Measurements from ENCODE around the gene ARHGEF19. TPM values are rescaled to one million over a fixed set of nuclear protein-coding genes. Genes with fewer than 3 reads are reported as not detected.

Gene ARHGEF19
- total RNA-seq, 1 donor from 2014 or later: 151 TPM

DNA sequence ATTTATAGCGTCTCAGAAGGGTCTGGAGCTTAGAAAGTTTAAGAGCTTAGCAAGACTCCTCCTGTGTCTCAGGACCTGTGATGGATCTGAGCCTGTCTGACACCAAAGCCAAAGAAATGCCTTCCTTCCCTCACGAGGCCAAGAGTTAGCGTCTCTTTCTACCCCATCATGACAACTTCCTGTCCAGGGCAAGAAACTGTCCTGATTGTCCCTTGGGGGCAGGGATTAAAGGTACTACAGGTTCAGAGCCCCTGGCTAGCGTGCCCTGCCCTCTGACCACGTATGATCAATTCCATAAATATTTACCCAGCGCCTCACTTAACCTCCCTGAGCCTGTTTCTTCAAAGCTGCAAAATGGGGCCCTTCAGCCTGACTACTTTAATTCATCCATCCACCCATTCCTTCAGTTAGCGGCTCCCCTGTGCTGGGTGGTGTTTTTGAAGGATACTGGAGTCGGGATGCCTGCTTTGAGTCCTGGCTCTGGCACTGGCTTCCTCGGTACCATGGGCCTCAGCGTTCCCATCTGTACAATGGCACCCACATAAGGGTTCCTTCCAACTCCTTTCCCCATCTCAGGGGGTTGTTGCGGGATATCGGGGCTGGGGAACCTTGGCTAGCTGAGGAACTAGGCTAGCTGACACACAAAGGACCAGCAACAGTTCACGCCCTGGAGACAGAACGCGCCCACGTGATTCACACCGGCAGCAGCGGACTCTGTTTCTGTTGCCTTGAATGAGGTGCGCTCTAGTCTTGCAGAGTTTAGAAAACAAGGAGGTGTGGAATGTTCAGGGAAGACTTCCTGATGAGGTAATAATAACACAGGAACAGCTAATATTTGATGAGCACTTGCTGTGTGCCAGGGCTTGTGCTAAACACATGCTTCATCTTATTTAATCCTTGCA is 33.6 kb downstream of the ARHGEF19 start:
- DNase-seq (ENCODE audit: low spot score, unreplicated experiment): no peak
- peak overlapping the region; percentile 96 for H3K27ac Mint-ChIP-seq
- no peaks in the 10 kb centered on the region for H3K9me3 Mint-ChIP-seq (ENCODE audit: low read depth)
- no peaks in the 10 kb centered on the region for H3K36me3 Mint-ChIP-seq (ENCODE audit: insufficient read depth)
- no peak overlapping the region for H3K4me3 Mint-ChIP-seq (ENCODE audit: low read depth)
- H3K4me1 Mint-ChIP-seq (ENCODE audit: low read depth): peaks cover 31% of the 10 kb centered on the region
- no peaks in the 10 kb centered on the region for H3K27me3 Mint-ChIP-seq
- TF ChIP-seq, protein P1, sequence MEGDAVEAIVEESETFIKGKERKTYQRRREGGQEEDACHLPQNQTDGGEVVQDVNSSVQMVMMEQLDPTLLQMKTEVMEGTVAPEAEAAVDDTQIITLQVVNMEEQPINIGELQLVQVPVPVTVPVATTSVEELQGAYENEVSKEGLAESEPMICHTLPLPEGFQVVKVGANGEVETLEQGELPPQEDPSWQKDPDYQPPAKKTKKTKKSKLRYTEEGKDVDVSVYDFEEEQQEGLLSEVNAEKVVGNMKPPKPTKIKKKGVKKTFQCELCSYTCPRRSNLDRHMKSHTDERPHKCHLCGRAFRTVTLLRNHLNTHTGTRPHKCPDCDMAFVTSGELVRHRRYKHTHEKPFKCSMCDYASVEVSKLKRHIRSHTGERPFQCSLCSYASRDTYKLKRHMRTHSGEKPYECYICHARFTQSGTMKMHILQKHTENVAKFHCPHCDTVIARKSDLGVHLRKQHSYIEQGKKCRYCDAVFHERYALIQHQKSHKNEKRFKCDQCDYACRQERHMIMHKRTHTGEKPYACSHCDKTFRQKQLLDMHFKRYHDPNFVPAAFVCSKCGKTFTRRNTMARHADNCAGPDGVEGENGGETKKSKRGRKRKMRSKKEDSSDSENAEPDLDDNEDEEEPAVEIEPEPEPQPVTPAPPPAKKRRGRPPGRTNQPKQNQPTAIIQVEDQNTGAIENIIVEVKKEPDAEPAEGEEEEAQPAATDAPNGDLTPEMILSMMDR (IDR thresholded peaks at IDR 0.05; ENCODE audit: unreplicated experiment): no peak

DNA sequence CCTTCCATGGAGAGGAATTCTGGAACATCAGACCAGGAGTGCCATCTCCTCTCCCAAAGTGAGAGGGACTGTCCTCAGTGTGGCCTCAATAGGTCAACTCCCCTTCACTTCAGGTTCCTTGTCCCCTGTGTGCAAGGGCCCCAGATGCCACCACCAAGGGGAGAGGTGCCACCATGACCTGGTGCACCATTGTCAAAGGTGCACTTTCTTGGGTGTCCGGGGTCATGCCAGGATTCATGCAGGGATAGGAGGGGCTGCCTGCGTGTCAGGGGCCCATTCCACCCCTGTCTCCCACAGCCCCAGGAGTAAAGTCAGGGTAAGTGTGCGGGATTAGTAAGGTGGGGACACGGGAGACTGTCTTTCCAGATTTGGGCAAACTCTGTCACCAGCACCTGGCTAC is 35.1 kb downstream of the ARHGEF19 start:
- TF ChIP-seq, protein P1 (IDR thresholded peaks at IDR 0.05; ENCODE audit: unreplicated experiment): no peak
- no peaks in the 10 kb centered on the region for H3K27me3 Mint-ChIP-seq
- DNase-seq (ENCODE audit: low spot score, unreplicated experiment): no peak
- H3K4me1 Mint-ChIP-seq (ENCODE audit: low read depth): peaks cover 34% of the 10 kb centered on the region
- H3K9me3 Mint-ChIP-seq (ENCODE audit: low read depth): no peaks in the 10 kb centered on the region
- H3K4me3 Mint-ChIP-seq (ENCODE audit: low read depth): no peak overlapping the region
- H3K27ac Mint-ChIP-seq: peak overlapping the region; percentile 67
- no peaks in the 10 kb centered on the region for H3K36me3 Mint-ChIP-seq (ENCODE audit: insufficient read depth)

DNA sequence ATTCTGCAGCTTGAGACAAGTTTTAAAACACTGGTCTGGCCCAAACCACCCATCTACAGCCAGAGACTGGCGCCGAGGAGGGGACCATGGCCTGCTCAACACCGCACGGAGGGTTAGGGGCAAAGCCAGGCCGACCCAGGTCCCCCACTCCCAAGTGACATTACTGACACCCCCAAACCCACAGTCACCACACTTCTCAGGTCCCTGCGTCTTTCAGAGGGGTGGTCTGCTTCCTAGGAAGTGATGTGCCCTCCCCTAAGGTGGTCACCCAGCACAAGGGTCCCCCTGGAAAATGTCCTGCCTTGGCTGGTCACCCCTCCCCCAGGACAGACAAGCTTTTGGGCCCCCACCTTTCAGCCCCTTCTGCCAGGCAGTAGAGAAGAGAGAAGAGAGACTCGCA is 35.8 kb downstream of the ARHGEF19 start:
- Mint-ChIP-seq H3K36me3 (ENCODE audit: insufficient read depth) (no peaks in the 10 kb centered on the region), H3K4me3 (ENCODE audit: low read depth) (no peak overlapping the region), H3K4me1 (ENCODE audit: low read depth) (peaks cover 27% of the 10 kb centered on the region), H3K9me3 (ENCODE audit: low read depth) (no peaks in the 10 kb centered on the region), H3K27ac (peak overlapping the region; percentile 67), H3K27me3 (no peaks in the 10 kb centered on the region)
- TF ChIP-seq, protein P1 (IDR thresholded peaks at IDR 0.05; ENCODE audit: unreplicated experiment): no peak
- no peak for DNase-seq (ENCODE audit: low spot score, unreplicated experiment)

DNA sequence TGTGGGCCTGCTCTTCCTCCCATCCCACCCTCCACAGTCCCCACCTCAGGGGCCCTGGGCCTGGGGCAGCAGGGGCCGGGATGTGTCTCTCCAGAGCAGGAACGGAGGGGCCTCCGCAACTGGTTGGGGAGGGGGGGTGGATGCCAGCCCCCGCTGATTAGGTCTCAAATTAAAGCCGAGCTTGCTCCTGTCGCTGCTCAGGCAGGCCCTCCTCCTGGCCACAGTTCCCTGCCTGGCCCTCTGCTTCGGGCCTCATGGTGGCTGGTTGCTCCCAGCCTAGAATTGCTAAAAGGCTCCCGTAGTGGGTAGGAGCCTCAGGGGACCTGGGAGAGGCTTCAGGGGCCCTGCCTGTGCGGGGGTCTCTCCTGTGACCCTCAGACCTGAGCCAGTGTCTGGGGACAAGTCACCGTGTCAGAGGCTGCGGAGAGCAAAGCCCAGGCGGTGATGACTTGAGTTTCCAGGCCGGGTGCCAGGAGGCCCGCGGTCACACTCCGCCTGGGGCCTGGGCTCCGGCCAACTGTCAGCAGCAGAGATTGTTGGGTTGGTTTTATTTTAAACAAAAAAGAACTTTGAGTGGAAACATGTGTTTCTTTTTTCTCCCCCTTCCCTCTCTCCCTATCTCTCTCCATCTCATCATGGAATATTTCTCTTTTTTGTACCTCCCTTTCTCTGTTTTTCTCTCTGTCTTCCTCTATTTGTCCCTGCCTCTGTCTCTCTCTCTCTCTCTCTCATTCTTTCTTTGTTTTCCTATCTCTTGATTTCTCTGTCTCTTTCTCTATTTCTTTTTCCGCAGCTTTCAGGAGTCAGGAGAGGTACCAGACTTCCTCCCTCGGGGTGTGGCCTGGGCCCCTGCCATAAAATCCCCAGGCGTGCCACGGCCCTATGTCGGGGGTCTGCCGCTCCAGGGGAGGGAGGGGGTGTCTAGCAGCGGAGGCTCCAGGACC is 36.6 kb downstream of the ARHGEF19 start:
- Mint-ChIP-seq H3K27ac (no peak overlapping the region), H3K27me3 (no peaks in the 10 kb centered on the region), H3K4me1 (ENCODE audit: low read depth) (peaks cover 26% of the 10 kb centered on the region), H3K4me3 (ENCODE audit: low read depth) (no peak overlapping the region), H3K36me3 (ENCODE audit: insufficient read depth) (no peaks in the 10 kb centered on the region), H3K9me3 (ENCODE audit: low read depth) (no peaks in the 10 kb centered on the region)
- DNase-seq (ENCODE audit: low spot score, unreplicated experiment): no peak
- TF ChIP-seq, protein P1 (IDR thresholded peaks at IDR 0.05; ENCODE audit: unreplicated experiment): no peak
